ENCODE results near the gene NSUN5. TPM values are rescaled to one million over a fixed set of nuclear protein-coding genes. Genes with fewer than 3 reads are reported as not detected.
"Not testable (repeated sequence)": the region's sequence is repeated elsewhere in the genome, so short reads cannot be mapped to it uniquely, and the experiment has no call there.

NSUN5 gene
- total and polyA plus RNA-seq, 2 of the 8 experiments (the other 6 are each of a cell fraction or from before 2014, with no cell fraction given) = 56.2 to 89.0 TPM

- H3K9ac ChIP-seq (replicated peaks in 1 of 4; ENCODE audit: extremely low read depth in 1 of 4, low read depth in 3 of 4, low read length in 3 of 4); H3K27ac ChIP-seq (ENCODE audit: low read depth, low read length); H3K23ac ChIP-seq (ENCODE audit: insufficient read length); H3K4me2 ChIP-seq (ENCODE audit: insufficient read depth in 1 of 2, low read depth in 2 of 2, low read length in 2 of 2); H3K18ac ChIP-seq (ENCODE audit: extremely low read depth, low read length); H3K4ac ChIP-seq (replicated peaks; ENCODE audit: insufficient read length, low read depth, low read length); H4K91ac ChIP-seq (replicated peaks; ENCODE audit: insufficient read length, low read length); H3K14ac ChIP-seq (ENCODE audit: insufficient read length); H3K36me3 ChIP-seq (ENCODE audit: control insufficient read depth in 2 of 4, insufficient read depth in 4 of 4, low read length in 3 of 4); POLR2A ChIA-PET (ENCODE audit: partially characterized antibody); H2AFZ ChIP-seq (ENCODE audit: low read length); H3K4me1 ChIP-seq (replicated peaks in 1 of 4; ENCODE audit: control insufficient read depth in 3 of 4, insufficient read depth in 4 of 4, low read length in 3 of 4); CTCF ChIA-PET (ENCODE audit: partially characterized antibody); H3K79me1 ChIP-seq (ENCODE audit: low read depth, low read length); H2BK120ac ChIP-seq (replicated peaks; ENCODE audit: low read depth, low read length); DNase-seq (ENCODE audit: low read depth in 1 of 2, low spot score in 2 of 2); H3K79me2 ChIP-seq (ENCODE audit: control insufficient read depth in 1 of 2, insufficient read depth in 2 of 2, low read length in 2 of 2); H3K27me3 ChIP-seq (replicated peaks in 1 of 4; ENCODE audit: control insufficient read depth in 3 of 4, extremely low read depth in 1 of 4, insufficient read depth in 3 of 4, low read length in 3 of 4); H4K8ac ChIP-seq (ENCODE audit: extremely low read depth, insufficient read depth, low read length); H3K4me3 ChIP-seq (ENCODE audit: extremely low read depth in 1 of 4, insufficient read depth in 2 of 4, low read depth in 3 of 4, low read length in 4 of 4); H2BK15ac ChIP-seq (ENCODE audit: low read length); H4K20me1 ChIP-seq (replicated peaks in 1 of 2; ENCODE audit: control insufficient read depth in 1 of 2, insufficient read depth in 2 of 2, low read length in 2 of 2); H2AK5ac ChIP-seq (ENCODE audit: low read depth, low read length); H3K9me3 ChIP-seq (ENCODE audit: insufficient read depth in 2 of 2, low read depth in 1 of 2, low read length in 1 of 2); H3K23me2 ChIP-seq (ENCODE audit: low read depth, low read length); FAIRE-seq; H2BK5ac ChIP-seq (ENCODE audit: low read depth, low read length); H3K56ac ChIP-seq (replicated peaks; ENCODE audit: insufficient read length, low read depth, low read length); H2BK12ac ChIP-seq (ENCODE audit: low read depth, low read length); H4K5ac ChIP-seq (ENCODE audit: insufficient read length, low read depth, low read length); H2BK20ac ChIP-seq (ENCODE audit: low read length): not testable (repeated sequence)
- WGBS, 2 experiments (ENCODE audit: extremely low coverage in 1 of 2, insufficient coverage in 1 of 2, insufficient read length in 1 of 2, insufficient replicate concordance in 2 of 2, low coverage in 1 of 2, low lambda C conversion rate in 2 of 2, missing lambda C conversion rate in 1 of 2) = 92% methylated on average over 3 of the region's 4 CpGs; no CpG with 5 or more reads in 1 of the 2 experiments
Observed at GRCh38 chr7:73267813-73268212, 40.8 kb downstream of the NSUN5 start.

- H4K8ac ChIP-seq (ENCODE audit: extremely low read depth, insufficient read depth, low read length); H3K79me2 ChIP-seq (ENCODE audit: control insufficient read depth in 1 of 2, insufficient read depth in 2 of 2, low read length in 2 of 2); H3K4me3 ChIP-seq (ENCODE audit: extremely low read depth in 1 of 4, insufficient read depth in 2 of 4, low read depth in 3 of 4, low read length in 4 of 4); POLR2A ChIA-PET (ENCODE audit: partially characterized antibody); H3K56ac ChIP-seq (replicated peaks; ENCODE audit: insufficient read length, low read depth, low read length); H3K27me3 ChIP-seq (replicated peaks in 1 of 4; ENCODE audit: control insufficient read depth in 3 of 4, extremely low read depth in 1 of 4, insufficient read depth in 3 of 4, low read length in 3 of 4); H2BK15ac ChIP-seq (ENCODE audit: low read length); DNase-seq (ENCODE audit: low read depth in 1 of 2, low spot score in 2 of 2); H3K79me1 ChIP-seq (ENCODE audit: low read depth, low read length); H3K9me3 ChIP-seq (ENCODE audit: insufficient read depth in 2 of 2, low read depth in 1 of 2, low read length in 1 of 2); H2BK5ac ChIP-seq (ENCODE audit: low read depth, low read length); H2AFZ ChIP-seq (ENCODE audit: low read length); H3K23ac ChIP-seq (ENCODE audit: insufficient read length); H3K27ac ChIP-seq (ENCODE audit: low read depth, low read length); H4K20me1 ChIP-seq (replicated peaks in 1 of 2; ENCODE audit: control insufficient read depth in 1 of 2, insufficient read depth in 2 of 2, low read length in 2 of 2); FAIRE-seq; H2BK20ac ChIP-seq (ENCODE audit: low read length); H2BK12ac ChIP-seq (ENCODE audit: low read depth, low read length); H3K18ac ChIP-seq (ENCODE audit: extremely low read depth, low read length); H3K23me2 ChIP-seq (ENCODE audit: low read depth, low read length); H3K36me3 ChIP-seq (ENCODE audit: control insufficient read depth in 2 of 4, insufficient read depth in 4 of 4, low read length in 3 of 4); H2BK120ac ChIP-seq (replicated peaks; ENCODE audit: low read depth, low read length); H3K4me1 ChIP-seq (replicated peaks in 1 of 4; ENCODE audit: control insufficient read depth in 3 of 4, insufficient read depth in 4 of 4, low read length in 3 of 4); H3K4me2 ChIP-seq (ENCODE audit: insufficient read depth in 1 of 2, low read depth in 2 of 2, low read length in 2 of 2); H3K9ac ChIP-seq (replicated peaks in 1 of 4; ENCODE audit: extremely low read depth in 1 of 4, low read depth in 3 of 4, low read length in 3 of 4); H3K14ac ChIP-seq (ENCODE audit: insufficient read length); H3K4ac ChIP-seq (replicated peaks; ENCODE audit: insufficient read length, low read depth, low read length); CTCF ChIA-PET (ENCODE audit: partially characterized antibody); H4K91ac ChIP-seq (replicated peaks; ENCODE audit: insufficient read length, low read length); H2AK5ac ChIP-seq (ENCODE audit: low read depth, low read length); H4K5ac ChIP-seq (ENCODE audit: insufficient read length, low read depth, low read length): not testable (repeated sequence)
- no CpG with 5 or more reads among the region's 22 CpGs for WGBS, 2 experiments (ENCODE audit: extremely low coverage in 1 of 2, insufficient coverage in 1 of 2, insufficient read length in 1 of 2, insufficient replicate concordance in 2 of 2, low coverage in 1 of 2, low lambda C conversion rate in 2 of 2, missing lambda C conversion rate in 1 of 2)
Observed at GRCh38 chr7:73266719-73267368, 41.8 kb downstream of the NSUN5 start.
